SU-DHL-6 (cell line): ENCODE measurements around the gene CARD14.

Experiments
- H2AFZ ChIP-seq: fragments of 200-600 bp; sonication (generic); 2 replicates; pipeline ENCODE4 v1.6.1; 2014; ENCODE audit warnings: low read depth, mild to moderate bottlenecking, moderate library complexity, mixed read lengths, antibody characterized with exemption, low read length; ENCODE audit not compliant: severe bottlenecking
- H3F3A ChIP-seq: fragments of 200-600 bp; shearing (Covaris generic); 2 replicates; pipeline ENCODE4 v1.6.0; 2016; ENCODE audit warnings: antibody characterized with exemption, mild to moderate bottlenecking; ENCODE audit not compliant: insufficient read depth
- H3K27ac ChIP-seq: fragments of 200-600 bp; sonication (generic); 2 replicates; pipeline ENCODE4 v1.5.1; 2016; ENCODE audit warnings: low read depth, mild to moderate bottlenecking, low read length, moderate library complexity, mixed read lengths
- H3K27me3 ChIP-seq: fragments of 200-600 bp; sonication (generic), shearing (Covaris generic); 2 replicates; pipeline ENCODE4 v1.6.0; 2014; ENCODE audit warnings: mild to moderate bottlenecking, low read length
- H3K36me3 ChIP-seq: fragments of 200-600 bp; sonication (generic); 2 replicates; pipeline ENCODE4 v1.6.1; 2014; ENCODE audit warnings: mild to moderate bottlenecking, low read length, mixed read lengths
- H3K4me2 ChIP-seq: fragments of 300-600, 200-600 bp; shearing (Covaris generic), sonication (generic); 2 replicates; pipeline ENCODE4 v1.6.0; 2014; ENCODE audit warnings: low read length, low read depth, mild to moderate bottlenecking; ENCODE audit not compliant: poor library complexity, severe bottlenecking
- H3K4me3 ChIP-seq: fragments of 200-600 bp; sonication (generic); 2 replicates; pipeline ENCODE4 v1.5.1; 2014; ENCODE audit warnings: antibody characterized with exemption, low read length, mild to moderate bottlenecking, mixed read lengths; ENCODE audit not compliant: insufficient read depth, poor library complexity, severe bottlenecking
- H3K79me2 ChIP-seq: fragments of 200-600 bp; sonication (generic); 2 replicates; pipeline ENCODE4 v1.6.1; 2014; ENCODE audit warnings: mild to moderate bottlenecking, low read length, moderate library complexity; ENCODE audit not compliant: insufficient read depth
- H3K9ac ChIP-seq: fragments of 200-600 bp; sonication (generic); 2 replicates; pipeline ENCODE4 v1.7.0; 2014; ENCODE audit warnings: mild to moderate bottlenecking, low read length
- H3K9me2 ChIP-seq: fragments of 200-600 bp; sonication (generic); replicated peaks from 2 replicates; pipeline ENCODE4 v1.6.1; 2014; ENCODE audit warnings: low read length; ENCODE audit not compliant: insufficient read depth
- H3K9me3 ChIP-seq: fragments of 200-600 bp; sonication (generic); 2 replicates; pipeline ENCODE4 v1.6.1; 2014; ENCODE audit warnings: low read length, mixed read lengths; ENCODE audit not compliant: insufficient read depth
- H4K20me1 ChIP-seq: fragments of 200-600 bp; sonication (generic); 2 replicates; pipeline ENCODE4 v1.6.1; 2014; ENCODE audit warnings: low read depth, mild to moderate bottlenecking, antibody characterized with exemption, low read length, moderate library complexity, mixed read lengths
- CTCF ChIP-seq: fragments of 200-600 bp; sonication (generic); IDR thresholded peaks from one replicate; pipeline ENCODE4 v1.5.1; 2017; ENCODE audit warnings: antibody characterized with exemption, mild to moderate bottlenecking, low read length, moderate library complexity; ENCODE audit not compliant: insufficient read depth, poor library complexity, severe bottlenecking
- EZH2phosphoT487 ChIP-seq: fragments of 200-600 bp; sonication (generic), shearing (Covaris generic); conservative IDR thresholded peaks from 2 replicates; pipeline ENCODE4 v1.6.1; 2018; ENCODE audit warnings: mild to moderate bottlenecking, antibody characterized with exemption, low read length, moderate library complexity, mixed read lengths

The CARD14 gene

GRCh38 chr17:80213643-80213975 is 43.8 kb downstream of the CARD14 start:
- Histone ChIP-seq H4K20me1 (no peaks in the 10 kb centered on the region), H3K36me3 (no peaks in the 10 kb centered on the region)

GRCh38 chr17:80214012-80214877 is 44.4 kb downstream of the CARD14 start:
- H3K9ac ChIP-seq: no peak overlapping the region
- no peaks in the 10 kb centered on the region for H3K79me2 ChIP-seq
- no peak overlapping the region for H3K4me2 ChIP-seq
- H3K9me2 ChIP-seq: no peaks in the 10 kb centered on the region
- TF ChIP-seq EZH2phosphoT487 (no peak), CTCF (no peak)
- no peak overlapping the region for H3K27ac ChIP-seq
- H3K27me3 ChIP-seq: no peaks in the 10 kb centered on the region
- no peak overlapping the region for H2AFZ ChIP-seq
- H3K4me3 ChIP-seq: no peak overlapping the region
- no peaks in the 10 kb centered on the region for H4K20me1 ChIP-seq
- H3F3A ChIP-seq: no peaks in the 10 kb centered on the region
- no peaks in the 10 kb centered on the region for H3K9me3 ChIP-seq
- H3K36me3 ChIP-seq: no peaks in the 10 kb centered on the region

More at GRCh38 chr17:80213643-80213975, 43.8 kb downstream of the CARD14 start:
- Histone ChIP-seq H3K27ac (no peak overlapping the region), H2AFZ (no peak overlapping the region), H3K4me3 (no peak overlapping the region), H3K4me2 (no peak overlapping the region), H3K27me3 (no peaks in the 10 kb centered on the region), H3K9me3 (no peaks in the 10 kb centered on the region), H3F3A (no peaks in the 10 kb centered on the region), H3K9ac (no peak overlapping the region), H3K79me2 (no peaks in the 10 kb centered on the region), H3K9me2 (no peaks in the 10 kb centered on the region)
- no peak for TF ChIP-seq EZH2phosphoT487
- TF ChIP-seq CTCF: no peak

DNA sequence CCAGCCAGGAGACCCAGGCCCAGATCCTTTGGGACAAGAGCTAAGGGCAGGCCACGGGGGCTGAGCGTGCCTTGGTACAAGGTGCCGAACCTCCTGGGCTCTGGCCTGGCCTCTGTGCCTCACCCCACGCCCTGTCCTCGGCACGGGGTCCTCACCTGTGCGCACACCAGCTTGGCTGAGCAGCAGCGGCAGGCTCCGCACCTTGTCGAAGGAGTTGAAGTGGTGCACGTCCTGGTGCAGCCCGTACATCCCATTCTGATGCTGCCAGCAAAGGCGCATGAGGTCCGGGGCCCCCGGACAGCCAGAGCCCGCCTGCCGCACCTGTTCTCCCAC is 45.0 kb downstream of the CARD14 start:
- no peak overlapping the region for H2AFZ ChIP-seq
- H3K4me3 ChIP-seq: no peak overlapping the region
- no peak overlapping the region for H3K27ac ChIP-seq
- no peaks in the 10 kb centered on the region for H3K79me2 ChIP-seq
- no peaks in the 10 kb centered on the region for H3K27me3 ChIP-seq
- H3K9me3 ChIP-seq: no peaks in the 10 kb centered on the region
- H3F3A ChIP-seq: no peaks in the 10 kb centered on the region
- TF ChIP-seq EZH2phosphoT487 (no peak), CTCF (no peak)
- H4K20me1 ChIP-seq: no peaks in the 10 kb centered on the region
- H3K36me3 ChIP-seq: no peaks in the 10 kb centered on the region
- H3K9ac ChIP-seq: no peak overlapping the region
- H3K9me2 ChIP-seq: no peaks in the 10 kb centered on the region
- H3K4me2 ChIP-seq: no peak overlapping the region
